Inflammatory macrophage treated with lipopolysaccharide for 4 hours (primary cell): ENCODE measurements around the gene ARHGAP6.

Experiments used
- DNase-seq: peaks from one replicate; pipeline ENCODE4 v3.0.0-alpha.2; 2020

Gene ARHGAP6

GRCh38 chrX:11451151-11451550 is 214.6 kb downstream of the ARHGAP6 start:
- no peak for DNase-seq

DNA sequence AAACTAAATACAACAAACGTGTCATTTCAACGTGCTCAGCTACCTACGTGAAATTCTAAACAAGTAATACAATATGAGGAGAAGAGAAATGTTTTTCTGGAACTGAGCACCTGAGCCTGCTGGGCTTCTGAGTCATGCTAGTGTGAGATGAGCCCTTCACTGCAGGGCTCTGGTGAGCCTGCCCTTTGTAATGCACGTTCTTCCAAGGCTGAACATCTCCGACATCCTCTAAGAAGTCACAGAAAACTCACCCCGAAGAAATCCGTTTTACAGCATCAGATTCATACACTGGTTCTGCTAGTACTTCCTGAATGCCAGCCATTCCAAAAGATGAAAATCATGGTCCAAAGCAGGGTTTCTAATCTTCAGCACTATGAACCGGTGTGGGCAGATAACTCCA is 215.4 kb downstream of the ARHGAP6 start:
- no peak for DNase-seq

GRCh38 chrX:11449613-11450012 is 216.1 kb downstream of the ARHGAP6 start:
- DNase-seq, result no peak

- DNase-seq, result no peak
These were observed 218.3 kb downstream of the ARHGAP6 start for GRCh38 chrX:11447418-11447817.

DNA sequence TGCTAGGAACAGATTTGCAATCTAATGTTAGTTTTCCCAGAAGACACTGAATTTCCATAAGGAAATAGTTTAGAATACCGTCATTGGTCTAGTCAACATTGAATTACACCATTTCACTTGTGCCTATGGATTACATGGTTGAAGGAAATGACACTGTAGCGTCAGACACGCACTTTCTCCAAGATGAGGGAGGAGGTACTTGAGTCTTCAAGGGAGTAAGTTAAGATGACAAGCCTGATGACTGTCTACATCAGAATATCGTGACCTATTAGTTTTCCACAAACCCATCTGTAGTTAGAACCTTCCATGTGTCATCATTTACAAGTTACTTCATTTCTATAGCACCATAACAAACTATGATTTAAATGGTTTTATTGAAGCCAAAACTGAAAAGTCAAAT is 218.8 kb downstream of the ARHGAP6 start:
- no peak for DNase-seq

GRCh38 chrX:11446336-11446735 is 219.4 kb downstream of the ARHGAP6 start:
- DNase-seq, result no peak

GRCh38 chrX:11445540-11445939 is 220.2 kb downstream of the ARHGAP6 start:
- DNase-seq, result peak; percentile 23

DNA sequence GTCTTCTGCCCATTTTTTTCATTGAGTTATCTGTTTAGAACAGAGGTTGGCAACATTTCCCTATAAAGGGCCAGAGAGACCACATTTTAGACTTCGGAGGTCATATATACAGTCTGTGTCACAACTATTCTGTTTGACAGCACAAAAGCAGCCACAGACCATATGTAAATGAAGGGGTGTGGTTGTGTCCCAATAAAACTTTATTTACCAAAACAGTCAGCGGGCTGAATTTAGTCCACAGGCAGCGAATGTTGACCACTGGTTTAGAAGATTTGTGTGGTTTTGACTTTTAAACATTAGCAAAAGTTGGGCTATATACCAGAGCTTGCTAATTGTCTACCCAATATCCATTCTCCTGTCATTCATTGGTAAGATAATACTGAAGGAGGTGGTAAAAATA is 221.7 kb downstream of the ARHGAP6 start:
- no peak for DNase-seq

- no peak for DNase-seq
These were observed 225.9 kb downstream of the ARHGAP6 start for GRCh38 chrX:11439846-11440245.

GRCh38 chrX:11438767-11439166 is 227.0 kb downstream of the ARHGAP6 start:
- DNase-seq, result no peak

GRCh38 chrX:11438380-11438723 is 227.4 kb downstream of the ARHGAP6 start:
- DNase-seq, result no peak

GRCh38 chrX:11437642-11438379 is 227.9 kb downstream of the ARHGAP6 start:
- DNase-seq, result no peak

DNA sequence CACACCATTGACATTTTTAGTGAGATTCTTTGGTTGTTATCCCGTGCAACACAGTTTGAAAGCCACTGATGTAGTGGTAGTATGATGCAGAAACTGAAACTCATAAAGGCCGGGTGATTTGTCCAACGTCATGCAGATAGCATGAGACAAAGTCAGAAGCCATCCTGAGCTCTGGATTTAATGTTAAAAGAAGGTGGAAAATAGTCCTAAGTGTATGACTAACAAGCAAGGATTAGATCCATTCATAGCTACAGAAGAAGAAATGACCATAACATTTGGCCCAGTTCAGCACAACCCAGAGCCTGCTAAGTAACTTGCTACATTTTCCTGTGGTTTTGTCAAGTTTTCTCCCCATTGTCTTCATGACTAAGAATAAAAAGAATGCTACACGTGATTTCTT is 230.2 kb downstream of the ARHGAP6 start:
- DNase-seq, result no peak

DNA sequence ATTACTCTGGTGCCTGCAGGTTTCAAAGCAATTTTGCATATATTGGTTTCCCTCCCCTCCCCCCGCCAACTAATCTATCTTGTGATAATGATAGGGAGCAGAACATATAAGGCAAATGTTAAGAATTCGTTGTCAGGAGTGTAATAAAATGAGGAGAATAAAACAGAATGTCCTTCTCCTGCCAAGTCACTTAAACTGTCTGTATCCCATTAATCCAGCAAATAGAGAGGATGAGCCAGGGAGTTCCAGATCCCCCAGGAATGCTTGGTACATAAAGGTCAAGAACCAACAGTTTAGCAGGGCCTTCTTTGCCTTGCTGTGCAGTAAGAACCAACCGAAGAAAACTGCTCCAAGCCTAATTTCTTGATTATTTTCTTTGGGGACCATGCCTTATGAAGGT is 231.1 kb downstream of the ARHGAP6 start:
- no peak for DNase-seq

DNA sequence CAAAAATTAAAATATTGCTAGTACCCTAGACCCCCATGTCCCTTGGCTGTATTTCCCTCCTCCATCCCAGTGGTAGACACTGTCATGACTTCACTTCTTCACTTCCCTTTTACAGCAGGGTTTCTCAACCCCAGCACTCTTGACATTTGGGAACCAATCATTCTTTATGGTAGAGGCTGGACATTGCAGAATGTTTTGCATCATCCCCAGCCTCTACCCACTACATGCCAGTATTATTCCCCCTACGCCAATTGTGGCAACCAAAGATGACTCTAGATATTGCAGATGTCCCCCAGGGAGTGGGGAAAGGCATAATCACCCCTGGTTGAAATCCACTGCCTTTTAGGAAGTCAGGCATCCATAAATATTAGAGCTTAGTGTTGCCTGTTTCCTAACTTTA is 233.9 kb downstream of the ARHGAP6 start:
- DNase-seq, result peak; percentile 91

GRCh38 chrX:11430271-11430670 is 235.4 kb downstream of the ARHGAP6 start:
- peak; percentile 37 for DNase-seq

DNA sequence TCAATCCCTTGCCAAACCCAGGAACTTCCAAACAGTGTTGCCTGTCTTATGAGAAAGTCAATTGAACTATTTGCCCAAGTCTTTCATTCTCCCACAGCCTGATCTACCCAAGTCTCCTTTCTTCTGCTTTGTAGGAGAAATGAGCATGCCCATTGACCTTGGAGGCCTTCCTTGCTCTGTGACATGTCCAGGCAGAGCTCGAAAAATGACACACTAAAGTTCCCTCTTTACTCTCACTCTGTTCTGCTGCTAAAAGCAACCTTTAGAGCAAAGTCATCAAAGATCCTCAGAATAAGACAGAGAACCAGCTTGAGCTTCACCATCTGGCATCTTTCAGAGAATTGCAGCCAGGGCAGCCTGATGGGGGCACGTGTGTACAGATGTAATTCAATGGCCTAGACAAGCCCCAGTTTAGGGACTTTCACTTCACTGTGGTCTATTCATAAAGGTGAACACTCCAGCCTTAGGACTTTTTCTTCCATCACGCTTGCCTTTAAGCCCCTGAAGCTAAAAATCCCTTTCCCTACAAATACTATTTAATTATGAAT is 236.1 kb downstream of the ARHGAP6 start:
- peak; percentile 23 for DNase-seq

- no peak for DNase-seq
These were observed 238.2 kb downstream of the ARHGAP6 start for GRCh38 chrX:11427453-11428071.

DNA sequence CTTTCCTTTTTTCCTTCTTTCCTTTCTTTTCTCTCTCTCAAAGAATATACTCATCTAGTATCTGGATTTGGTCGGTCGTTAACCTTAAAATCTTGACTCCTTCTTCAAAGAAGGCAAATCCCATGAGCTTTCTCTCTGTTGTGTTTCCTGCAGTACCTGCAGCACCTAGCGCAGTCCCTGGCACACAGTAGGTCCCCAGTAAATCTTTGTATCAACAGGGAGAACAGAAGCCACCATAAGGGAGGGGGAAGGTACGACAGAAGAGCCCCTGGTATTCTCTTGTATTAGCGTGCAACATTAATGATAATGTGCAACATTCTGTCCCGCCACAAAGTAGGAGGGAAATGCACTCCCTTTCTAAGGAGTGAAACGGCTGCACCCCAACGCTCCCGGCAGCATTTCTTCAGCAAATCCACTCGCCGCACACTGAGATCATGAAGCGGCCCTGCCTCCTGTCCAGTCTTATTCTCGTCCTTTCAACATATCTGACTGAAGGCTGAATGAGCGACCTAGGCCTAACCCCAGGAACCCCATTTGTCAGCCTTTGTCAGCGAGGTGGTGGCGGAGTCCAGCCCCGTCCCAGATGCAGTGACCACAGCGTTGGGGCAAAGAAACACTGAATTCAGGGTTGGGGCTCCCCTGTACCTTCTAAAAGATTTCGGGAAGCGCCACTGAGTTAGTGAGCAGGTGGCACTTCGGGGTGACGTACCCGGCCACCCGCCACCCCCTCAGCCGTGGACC is 238.8 kb downstream of the ARHGAP6 start:
- DNase-seq, result no peak

- DNase-seq, result no peak
These were observed 240.6 kb downstream of the ARHGAP6 start for GRCh38 chrX:11424903-11425674.

DNA sequence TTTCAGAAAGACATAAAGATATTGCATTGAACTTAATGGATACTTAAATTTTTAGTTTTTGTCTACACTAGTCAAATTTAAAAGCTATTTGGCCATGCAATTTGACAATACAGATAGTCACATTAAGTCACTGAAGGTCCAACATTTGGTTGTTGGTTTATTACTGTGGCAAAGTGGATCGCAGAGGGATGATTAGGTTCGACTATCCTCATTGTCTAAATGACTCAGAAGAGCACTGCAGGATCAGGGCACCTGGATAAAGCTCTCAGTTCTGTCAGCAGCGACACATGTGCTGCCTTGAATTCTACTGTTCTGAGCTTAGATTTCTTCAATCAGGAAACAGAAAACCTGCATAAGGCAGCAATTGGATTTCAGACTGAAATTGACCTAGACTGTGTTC is 241.8 kb downstream of the ARHGAP6 start:
- no peak for DNase-seq

- peak; percentile 83 for DNase-seq
These were observed 242.3 kb downstream of the ARHGAP6 start for GRCh38 chrX:11423362-11423818.

GRCh38 chrX:11422525-11422857 is 243.2 kb downstream of the ARHGAP6 start:
- peak; percentile 25 for DNase-seq
